ENCODE measurements around the gene NTN4.
"Not testable (repeated sequence)": the region's sequence is repeated elsewhere in the genome, so short reads cannot be mapped to it uniquely, and the experiment has no call there.

The NTN4 gene

DNA sequence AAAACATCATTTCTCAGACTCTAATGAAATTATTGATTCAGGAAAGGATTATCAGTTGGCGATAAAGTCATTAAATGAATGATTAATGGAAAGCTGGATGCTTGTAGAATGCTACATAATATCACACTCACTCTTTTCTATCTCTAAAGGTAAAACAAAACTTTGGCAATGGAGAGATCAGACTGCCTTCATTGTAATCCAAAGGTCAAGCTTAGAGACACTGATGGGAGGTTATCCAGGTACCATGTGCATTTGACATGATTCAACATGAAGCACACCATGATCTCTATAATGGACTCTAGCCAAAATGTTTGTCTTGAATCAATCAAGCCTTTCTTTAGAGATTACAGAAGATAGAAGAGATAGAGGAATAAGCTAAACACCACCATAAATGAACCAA, 129.2 kb downstream of the NTN4 start:
- no peak for DNase-seq (ENCODE audit: low read depth, low spot score)

DNA sequence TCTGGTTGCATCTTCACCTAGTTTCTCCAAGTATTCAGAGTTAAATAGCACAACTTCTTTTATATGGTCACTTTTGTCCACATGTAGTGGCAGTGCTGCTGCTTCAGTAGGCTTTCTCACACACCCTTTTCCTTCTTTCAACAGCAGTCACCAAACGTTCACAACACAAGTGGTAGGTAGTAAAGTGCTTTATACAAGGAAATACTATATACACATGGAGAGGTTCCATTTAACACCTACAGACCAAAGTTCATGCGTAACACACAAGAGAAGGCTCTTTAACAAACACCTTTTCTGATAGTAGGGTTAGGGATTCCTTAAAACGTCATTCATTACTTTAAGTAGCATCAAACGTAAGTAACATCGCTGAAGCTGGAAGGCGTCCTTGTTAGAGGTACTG, 132.2 kb downstream of the NTN4 start:
- no peak for DNase-seq (ENCODE audit: low read depth, low spot score)

DNA sequence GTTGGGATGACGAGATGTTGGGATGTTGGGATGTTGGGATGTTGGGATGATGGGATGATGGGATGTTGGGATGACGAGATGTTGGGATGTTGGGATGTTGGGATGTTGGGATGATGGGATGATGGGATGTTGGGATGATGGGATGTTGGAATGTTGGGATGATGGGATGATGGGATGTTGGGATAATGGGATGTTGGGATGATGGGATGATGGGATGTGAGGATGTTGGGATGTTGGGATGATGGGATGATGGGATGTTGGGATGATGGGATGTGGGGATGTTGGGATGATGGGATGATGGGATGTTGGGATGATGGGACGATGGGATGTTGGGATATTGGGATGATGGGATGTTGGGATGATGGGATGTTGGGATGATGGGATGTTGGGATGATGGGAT, 135.9 kb downstream of the NTN4 start:
- not testable (repeated sequence) for DNase-seq (ENCODE audit: low read depth, low spot score)

DNA sequence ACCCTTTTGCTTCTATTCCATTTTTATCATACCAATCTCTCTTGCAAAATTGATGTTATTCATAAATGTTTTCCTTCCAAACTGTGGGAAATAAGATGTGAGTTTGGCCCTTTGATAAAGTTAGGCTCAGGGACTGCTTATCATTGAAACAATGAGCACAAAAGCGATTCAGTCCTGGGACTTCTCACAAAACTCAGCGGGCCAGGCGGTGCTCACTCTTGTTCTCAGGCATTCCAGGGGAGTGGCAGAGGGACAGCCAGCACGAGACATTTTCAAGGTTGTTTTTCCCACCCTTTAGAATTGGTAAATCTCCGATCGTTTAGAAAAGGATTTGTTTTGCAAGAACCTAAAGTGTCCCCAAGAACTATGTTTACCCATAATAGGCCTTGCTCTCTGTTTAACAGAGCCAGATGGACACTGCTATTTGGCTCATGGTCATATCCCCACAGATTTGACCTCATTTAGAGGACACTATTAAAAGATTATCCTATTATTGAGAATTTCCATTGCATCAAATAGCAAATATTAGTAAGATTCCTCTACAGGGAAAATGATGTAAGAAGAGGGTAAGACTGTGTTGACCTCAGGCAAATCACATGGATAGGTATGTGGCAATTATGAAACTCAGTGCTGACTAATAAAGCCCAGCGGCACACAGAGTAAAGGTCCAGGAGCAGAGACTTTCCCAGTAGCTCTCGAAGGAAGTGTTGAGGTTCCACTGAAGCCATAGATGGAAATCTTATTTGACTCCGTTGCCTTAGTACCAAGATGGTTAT, 136.6 kb downstream of the NTN4 start:
- no peak for DNase-seq (ENCODE audit: low read depth, low spot score)

DNA sequence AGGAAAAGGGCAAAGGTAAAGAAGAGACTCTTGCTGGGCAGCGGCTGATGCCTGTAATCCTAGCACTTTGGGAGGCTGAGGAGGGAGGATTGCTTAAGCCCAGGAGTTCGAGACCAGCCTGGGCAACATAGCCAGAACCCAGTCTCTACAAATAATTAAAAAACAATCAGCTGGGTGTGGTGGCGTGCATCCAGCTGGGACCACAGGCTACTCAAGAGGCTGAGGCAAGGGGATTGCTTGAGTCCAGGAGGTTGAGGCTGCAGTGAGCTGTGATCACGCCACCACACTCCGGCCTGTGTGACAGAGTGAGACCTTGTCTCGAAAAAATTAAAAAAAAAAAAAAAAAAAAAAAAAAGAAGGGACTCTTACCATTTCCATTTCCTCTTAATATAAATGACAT, 138.9 kb downstream of the NTN4 start:
- DNase-seq (ENCODE audit: low read depth, low spot score), result no peak

DNA sequence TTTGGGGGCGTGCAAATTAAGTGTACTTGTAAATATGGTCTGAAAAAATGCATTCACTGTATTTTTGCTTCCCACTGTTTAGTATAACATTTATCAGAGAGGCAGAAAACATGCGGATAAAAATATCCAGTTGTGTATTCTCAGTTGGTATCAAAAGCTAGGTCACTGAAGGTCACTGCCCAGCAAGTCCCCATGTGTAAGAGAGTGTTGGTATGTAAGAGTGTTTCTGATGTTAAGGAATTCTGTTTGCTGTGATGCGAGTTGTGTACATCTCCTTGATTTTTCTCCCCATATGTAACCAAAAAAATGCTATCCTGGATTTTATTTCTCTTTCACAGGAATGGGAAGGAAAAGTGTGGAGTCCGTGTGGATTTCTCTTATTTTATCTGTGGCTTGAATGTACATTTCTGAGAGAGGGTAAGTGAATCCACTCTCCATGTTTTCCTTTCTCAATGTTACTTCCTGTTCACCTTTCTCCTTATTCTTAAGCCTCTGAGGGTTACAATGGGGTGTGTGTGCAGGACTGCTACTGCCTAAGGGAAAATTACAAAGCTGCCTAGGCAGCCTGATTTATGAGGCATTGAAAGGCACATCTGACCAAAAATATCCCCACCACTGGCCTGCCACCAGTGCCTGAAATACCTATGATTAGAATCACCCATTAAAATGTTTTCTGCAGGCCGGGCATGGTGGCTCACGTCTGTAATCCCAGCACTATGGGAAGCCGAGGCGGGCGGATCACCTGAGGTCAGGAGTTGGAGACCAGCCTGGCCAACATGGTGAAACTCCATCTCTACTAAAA, 141.4 kb downstream of the NTN4 start:
- DNase-seq (ENCODE audit: low read depth, low spot score), result no peak

DNA sequence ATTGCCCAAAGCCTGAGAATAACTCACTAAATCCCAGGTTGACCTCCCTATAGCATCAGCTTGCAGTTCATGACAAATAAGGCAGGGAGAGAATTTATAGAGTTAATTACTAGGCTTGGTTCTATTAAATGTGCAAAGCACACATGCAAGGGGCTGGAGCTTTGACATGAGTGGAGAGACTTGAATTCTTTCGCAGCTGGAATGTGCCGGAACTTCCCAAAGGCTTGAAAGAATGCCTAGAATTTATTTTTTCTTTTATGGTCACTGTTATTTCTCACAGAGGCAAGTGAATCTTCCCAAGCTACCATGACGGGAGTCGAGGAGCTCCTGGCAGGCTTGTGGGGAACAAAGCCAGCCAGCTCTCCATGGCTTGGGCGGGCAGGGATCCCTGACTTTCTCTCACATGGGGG, 143.8 kb downstream of the NTN4 start:
- no peak for DNase-seq (ENCODE audit: low read depth, low spot score)

DNA sequence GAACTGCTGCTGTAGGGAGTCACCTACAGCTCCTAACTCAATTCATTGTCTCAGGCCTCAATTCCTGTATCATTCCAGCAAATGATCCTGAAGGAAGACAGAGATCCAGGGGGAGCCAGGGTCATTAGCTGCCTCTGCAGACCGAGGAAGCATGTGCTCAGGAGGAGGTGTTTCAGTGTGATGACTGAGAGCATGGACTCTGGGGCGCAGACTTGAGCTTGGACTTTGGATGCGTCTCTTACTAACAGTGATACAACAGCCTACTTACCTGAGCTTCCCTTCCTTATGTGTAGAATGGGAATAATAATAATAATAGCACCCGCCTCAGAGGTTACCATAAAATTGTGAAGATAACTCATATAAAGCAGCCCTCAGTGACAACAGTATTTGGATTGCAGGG, 147.3 kb downstream of the NTN4 start:
- DNase-seq (ENCODE audit: low read depth, low spot score), result no peak

DNA sequence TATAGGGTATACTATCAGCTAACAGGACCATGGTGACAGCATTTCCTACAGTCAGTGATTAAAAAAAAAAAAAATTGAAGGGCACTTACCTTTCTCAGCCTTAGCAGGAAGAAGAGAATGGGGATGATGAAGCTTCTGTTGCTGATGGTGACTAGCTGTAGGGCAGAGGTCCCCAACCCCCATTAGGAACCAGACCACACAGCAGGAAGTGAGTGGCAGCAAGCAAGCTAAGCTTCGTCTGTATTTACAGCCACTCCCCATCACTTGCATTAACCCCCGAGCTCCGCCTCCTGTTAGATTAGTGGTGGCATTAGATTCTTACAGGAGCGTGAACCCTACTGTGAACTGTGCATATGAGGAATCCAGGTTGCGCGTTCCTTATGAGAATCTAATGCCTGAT, 148.0 kb downstream of the NTN4 start:
- no peak for DNase-seq (ENCODE audit: low read depth, low spot score)

DNA sequence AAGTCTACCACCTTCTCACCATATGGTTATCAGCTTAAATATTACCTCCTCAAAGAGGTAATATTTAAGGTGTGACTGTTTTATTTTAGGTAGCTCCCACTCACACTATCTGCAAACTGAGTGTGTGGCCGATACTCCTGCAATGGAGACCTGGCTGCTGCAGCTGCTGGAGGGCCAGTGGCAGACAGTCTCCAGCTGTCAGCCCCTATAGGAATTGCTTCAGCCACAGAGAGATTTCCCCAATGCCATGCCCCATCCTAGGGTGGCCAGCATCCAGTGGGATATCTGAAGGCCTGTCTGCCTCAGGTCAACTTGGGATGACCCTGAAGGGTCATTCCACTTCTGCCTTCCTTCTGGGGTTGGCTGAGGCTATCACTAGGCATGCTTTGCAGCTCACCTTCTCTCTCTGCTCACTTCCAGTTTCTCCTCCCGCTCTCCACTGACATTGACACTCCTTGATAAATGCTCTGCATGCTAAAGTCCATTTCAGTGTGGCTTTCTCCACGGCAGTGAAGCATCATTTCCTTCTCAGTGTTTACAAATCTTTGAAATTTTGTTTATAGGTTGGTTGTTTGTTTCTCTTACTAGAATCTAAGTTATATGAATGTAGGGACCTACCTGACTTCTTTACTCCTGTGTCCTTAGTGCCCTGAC, 149.1 kb downstream of the NTN4 start:
- no peak for DNase-seq (ENCODE audit: low read depth, low spot score)

DNA sequence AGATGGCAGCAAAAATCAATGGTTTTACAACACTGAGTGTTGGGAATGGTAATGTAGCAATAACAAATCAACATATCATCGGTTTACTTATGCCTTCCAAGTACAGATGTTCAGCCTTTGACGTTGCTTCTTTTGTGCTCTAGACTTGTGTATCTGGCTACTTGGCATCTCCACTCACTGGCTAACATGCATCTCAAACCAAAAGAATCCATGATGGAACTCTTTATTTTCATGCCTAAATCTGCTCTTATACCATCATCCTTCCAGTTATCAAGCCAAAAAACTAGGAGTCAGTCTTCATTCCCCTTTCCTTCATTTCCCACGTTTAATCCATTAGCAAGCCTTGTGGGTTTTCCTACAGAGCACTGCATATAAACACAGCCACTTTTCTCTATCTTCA, 150.0 kb downstream of the NTN4 start:
- no peak for DNase-seq (ENCODE audit: low read depth, low spot score)

DNA sequence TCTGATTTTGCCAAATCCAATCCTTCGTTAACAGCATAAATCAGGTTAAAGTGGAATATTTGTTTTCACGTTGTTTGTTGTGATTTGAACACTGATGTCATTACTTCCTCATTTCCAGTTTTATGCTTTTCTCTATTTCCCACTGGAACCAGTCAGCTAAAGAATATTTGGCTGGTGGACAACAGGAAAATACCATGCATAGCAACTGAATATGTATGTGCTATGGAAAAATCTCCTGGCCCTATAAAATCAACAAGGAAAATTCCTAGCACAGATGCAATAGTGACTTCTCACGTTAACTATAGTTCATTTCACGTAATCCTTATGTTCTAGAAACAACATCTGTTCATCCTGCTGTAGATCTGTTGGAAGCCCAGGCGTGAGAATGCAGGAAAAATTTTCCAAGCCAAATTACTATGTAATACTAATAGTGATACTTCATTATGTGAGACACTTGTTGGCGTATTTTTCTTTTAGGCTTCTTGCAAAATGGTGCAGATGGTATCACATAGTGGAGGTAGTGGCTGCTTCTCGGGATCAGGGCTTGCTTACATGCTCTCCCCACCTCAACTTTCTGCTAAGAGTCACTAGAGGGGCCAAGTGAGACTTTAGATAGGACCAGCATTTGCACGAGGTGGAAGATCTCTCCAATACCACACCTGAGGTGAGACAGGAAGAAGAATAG, 153.0 kb downstream of the NTN4 start:
- DNase-seq (ENCODE audit: low read depth, low spot score), result no peak

DNA sequence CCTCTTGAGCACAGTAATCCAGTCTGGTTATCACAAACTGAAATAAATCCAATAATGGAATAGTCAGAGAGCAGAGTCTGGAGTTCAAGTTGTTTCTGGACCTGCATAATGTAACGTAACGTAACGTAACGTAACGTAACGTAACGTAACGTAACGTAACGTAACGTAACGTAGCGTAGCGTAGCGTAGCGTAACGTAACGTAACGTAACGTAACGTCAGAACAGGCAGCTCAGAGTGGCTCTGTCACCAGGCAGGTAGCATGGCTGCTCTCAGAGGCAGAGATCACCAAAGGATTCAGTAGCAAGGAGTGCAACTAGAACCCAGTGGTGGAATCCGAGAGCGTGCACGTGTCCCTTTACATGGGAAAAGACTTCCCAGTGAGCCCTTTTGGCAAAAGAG, 153.6 kb downstream of the NTN4 start:
- no peak for DNase-seq (ENCODE audit: low read depth, low spot score)

DNA sequence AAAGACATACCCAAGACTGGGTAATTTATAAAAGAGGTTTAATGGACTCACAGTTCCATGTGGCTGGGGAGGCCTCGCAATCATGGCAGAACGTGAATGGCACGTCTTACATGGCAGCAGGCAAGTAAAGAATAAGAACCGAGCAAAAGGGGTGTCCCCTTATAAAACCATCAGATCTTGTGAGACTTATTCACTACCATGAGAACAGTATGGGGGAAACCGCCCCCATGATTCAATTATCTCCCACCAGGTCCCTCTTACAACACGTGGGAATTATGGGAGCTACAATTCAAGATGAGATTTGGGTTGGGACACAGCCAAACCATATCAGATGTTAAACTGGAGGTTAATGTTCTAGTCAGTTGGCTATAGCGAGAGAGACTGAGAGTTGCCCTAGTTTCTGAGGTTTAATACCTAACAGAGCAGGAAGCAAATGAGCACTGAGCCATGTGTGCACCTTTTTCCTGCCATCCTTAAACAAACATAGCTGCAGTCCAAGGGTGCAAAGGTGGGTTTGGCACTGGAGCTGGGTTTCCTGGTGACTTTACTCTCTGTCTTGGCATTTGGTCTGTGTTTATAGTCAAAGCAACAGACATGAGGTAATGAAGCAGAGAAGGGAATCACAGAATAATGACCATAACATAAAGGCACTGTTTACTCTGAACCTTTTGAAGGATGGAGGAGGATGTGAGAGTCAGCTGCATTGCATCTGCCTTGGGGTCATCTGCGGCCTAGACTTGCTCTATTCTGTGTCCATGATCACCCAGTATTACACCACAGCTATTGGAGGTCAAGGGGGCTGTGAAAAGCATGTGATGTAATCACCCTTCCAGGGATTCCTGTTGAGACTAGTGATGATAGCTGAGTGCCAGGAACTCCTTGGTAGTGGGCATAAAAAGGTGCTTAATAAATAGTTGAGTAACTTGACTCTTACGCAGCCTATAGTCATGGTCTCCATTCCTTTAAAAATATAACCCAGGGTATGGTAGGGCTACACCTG, 155.6 kb downstream of the NTN4 start:
- no peak for DNase-seq (ENCODE audit: low read depth, low spot score)

DNA sequence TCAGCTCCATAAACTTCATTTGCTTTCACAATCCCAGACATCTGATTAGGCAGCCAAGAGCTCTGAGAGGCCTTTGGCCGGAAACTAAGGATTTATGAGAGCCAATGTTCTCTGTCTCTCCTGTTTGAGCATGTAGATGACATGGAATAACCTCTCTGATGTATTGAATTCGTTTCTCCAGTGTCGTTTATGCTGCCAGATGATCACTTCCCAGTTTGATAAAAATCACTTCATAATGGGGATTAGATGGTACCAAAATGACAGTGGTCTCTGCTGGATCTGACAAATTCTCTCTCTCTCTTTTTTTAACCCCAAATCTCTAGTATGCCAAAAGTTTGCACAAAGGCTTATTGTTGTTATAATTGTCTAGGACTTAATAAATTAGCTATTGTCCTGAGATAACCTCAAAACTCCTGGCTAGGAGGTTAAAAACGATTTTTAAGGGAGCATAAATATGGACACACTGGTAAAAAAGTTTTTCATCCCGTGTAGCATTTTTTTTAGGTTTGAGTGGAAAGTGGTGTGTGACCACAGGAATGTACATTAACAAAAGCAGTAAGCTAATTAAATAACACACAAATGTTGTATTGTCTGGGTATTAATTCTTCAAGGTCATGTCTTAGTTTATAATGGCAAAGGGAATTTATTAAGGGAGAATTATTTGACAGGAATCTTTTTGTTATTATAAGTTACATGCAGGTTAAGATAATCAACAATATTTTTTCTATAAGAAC, 156.7 kb downstream of the NTN4 start:
- DNase-seq (ENCODE audit: low read depth, low spot score), result no peak

DNA sequence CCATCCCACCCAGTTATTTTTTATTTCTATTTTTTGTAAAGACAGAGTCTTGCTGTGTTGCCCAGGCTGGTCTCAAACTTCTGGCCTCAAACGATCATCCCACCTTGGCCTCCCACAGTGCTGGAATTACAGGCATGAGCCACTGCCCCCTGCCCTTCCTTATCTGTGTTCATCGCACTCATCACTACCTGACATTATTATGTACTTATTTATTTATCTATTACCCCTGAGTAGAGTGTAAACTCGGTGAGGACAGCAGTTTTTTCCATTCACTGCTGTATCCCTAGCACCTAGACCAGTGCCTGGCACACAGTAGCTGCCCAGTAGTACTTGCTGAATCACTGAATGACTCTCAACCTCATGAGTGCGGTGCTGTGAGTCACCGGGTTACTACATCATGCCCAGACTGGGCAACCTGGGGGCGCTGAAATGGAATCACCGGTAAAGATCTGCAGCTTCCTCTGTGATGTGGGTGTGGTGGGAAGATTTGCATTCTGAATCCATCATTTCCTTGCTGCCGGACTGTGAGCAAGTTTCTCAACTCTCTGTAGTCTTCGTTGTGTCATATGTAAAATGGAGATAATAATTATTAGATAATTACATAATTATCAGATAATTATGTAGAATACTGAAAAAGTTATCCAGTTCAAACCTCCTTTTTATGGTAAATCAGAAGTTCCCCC, 157.4 kb downstream of the NTN4 start:
- no peak for DNase-seq (ENCODE audit: low read depth, low spot score)

DNA sequence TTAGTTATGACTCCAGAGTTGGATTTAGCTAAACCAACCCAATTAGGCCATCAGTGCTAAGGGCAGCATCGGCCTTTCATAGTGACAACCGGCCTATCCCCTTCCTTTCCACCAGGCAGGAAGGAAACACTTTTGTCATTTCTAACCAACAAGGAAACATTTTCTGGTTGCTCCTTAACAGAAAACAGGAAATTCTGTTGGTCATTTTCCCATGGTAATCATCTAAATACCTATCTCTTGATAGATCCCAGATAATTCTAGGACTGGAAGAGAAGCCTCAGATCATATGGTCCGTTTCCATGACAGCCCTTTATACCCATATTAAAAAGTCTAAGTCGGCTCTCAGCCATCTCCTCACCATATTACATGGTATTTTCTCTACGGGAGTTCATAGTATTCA, 160.1 kb downstream of the NTN4 start:
- no peak for DNase-seq (ENCODE audit: low read depth, low spot score)

DNA sequence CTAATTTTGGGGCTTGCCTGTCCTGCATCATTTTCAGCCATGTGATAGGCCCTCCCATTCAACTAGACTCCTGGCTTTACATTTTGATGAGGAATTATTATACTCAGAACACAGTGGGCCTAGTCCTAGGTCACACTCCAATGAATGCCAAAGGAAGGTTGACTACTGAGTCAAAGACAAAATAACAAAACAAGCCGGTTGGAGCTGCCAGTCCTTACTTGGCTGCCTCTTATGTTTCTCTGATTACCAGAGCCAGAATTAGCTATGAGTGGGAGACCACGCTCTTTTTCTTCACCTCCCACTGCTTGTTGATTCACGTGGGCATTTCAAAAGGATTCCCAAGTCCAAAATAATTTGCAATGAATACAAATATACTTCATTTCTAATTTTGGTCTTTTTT, 161.2 kb downstream of the NTN4 start:
- DNase-seq (ENCODE audit: low read depth, low spot score), result no peak

DNA sequence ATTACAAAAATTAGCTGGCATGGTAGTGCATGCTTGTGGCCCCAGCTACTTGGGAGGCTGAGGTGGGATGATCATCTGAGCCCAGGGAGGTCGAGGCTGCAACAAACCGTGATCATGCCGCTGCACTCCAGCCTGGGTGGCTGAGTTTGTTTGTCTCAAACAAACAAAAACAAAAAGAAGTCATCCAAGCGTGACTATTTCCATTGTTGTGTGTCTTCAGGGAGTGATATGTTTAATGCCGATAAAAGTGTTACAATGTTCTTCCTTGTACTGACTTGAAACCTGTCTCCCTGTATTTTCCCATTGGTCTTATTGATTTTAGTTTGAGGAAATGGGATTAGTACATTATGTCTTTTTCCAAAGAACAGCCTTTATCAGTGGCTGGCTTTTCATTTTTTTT, 163.7 kb downstream of the NTN4 start:
- DNase-seq (ENCODE audit: low read depth, low spot score), result no peak

DNA sequence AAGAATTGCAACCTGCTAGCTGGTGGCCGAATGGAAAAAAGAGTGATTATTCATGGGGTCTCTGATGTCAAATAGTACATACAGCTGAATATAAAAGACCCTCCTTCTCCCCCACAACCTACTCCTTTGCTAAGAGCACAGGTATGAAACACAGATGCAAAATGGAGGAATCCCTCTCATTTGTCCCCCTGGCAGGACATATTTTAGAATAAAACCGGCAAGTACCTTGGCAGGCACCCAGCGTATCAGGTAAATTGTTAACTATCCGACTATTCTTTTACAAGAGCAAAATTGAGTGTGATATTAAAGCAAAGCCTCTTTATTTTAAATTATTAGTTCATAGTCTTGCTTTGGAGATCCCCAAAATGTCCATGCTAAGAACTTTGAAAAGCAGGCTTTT, 165.6 kb downstream of the NTN4 start:
- DNase-seq (ENCODE audit: low read depth, low spot score), result no peak
